Spleen (tissue), 7 donors: Measurements from ENCODE around the gene ITGAE.

Experiments
- CTCF ChIP-seq, 11 experiments: fragments of 200-600 bp in 7 of 11; fragments of 450-650 bp in 4 of 11; sonication (generic) in 4 of 11; IDR thresholded peaks in 8 of 11; conservative IDR thresholded peaks in 3 of 11; 1 replicate in 7 of 11; 2 replicates in 4 of 11; pipeline versions ENCODE4 v1.4.0 to v1.8.0; 2016 to 2021; ENCODE audit warnings: antibody characterized with exemption in 11 of 11, inconsistent platforms in 4 of 11, mild to moderate bottlenecking in 1 of 11
- POLR2AphosphoS5 ChIP-seq, 3 donors: sonication (generic); formaldehyde crosslinking; IDR thresholded peaks; one replicate each; pipeline ENCODE4 v1.5.1; 2017; ENCODE audit warnings: antibody characterized with exemption in 3 of 3
- donor health status: DM: no; HTN: no; CAD: no; lungs with moderate emphysema.
- donor health status: DM: no; HTN: no; CAD: no.
- donor health status: DM: no; HTN: no; CAD: no.

- TF ChIP-seq CTCF (IDR thresholded peaks at IDR 0.05 in 8 of 11, conservative IDR thresholded peaks at IDR 0.05 in 3 of 11) (no peak), POLR2AphosphoS5 (IDR thresholded peaks at IDR 0.05) (peak in 1 of 3 donors; percentile 35)
These were observed 17.8 kb upstream of the ITGAE start for GRCh38 chr17:3818786-3819185.
